ENCODE results near the gene MLN.

MLN gene

DNA sequence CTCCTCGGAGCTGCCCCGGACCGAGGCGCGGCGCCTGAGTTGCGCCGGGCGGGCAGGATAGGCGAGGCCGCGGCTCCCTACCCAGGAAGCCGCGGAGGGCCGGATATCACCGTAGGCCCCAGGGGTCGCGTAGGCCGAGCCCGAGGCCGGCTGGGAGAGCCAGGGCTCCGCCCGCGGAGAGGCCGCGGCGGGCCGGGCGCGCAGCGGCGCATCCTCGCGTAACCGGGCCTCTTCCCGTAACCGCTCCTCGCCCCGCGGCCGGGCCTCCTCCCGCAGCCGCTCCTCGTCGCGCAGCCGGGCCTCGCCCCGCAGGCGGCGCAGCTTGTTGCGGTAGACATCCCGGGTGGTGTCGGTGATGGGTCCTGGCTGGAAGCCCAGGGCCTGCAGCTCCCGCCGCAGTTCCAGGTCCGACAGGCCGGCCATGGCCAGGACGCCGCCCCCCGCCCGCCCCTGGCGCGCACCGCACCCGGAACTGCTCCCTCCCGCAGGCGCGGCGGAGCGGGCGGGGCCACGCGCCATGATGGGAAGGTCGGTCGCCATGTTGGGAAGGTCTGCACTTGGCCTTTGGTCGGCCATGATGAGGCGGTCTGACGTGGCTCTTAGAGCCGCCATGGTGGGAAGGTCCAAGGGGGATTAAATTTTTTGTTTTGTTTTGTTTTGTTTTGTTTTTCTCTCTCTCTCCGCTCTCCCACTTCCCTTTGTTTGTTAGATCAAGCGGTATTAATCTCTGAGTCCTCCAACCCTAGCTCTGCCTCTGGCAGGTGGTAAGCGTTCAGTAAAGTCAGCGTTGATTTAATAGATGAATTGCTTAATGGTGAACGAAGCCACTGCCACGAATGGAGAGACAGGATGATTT is 14.9 kb downstream of the MLN start, which contains the start of gene LEMD2:
Gene LEMD2 (minus strand): TSS at position 437 of the 856 bp plus-strand sequence. CDS start 14 bp downstream, at position 423.
- DNase-seq = peak; percentile 97

DNA sequence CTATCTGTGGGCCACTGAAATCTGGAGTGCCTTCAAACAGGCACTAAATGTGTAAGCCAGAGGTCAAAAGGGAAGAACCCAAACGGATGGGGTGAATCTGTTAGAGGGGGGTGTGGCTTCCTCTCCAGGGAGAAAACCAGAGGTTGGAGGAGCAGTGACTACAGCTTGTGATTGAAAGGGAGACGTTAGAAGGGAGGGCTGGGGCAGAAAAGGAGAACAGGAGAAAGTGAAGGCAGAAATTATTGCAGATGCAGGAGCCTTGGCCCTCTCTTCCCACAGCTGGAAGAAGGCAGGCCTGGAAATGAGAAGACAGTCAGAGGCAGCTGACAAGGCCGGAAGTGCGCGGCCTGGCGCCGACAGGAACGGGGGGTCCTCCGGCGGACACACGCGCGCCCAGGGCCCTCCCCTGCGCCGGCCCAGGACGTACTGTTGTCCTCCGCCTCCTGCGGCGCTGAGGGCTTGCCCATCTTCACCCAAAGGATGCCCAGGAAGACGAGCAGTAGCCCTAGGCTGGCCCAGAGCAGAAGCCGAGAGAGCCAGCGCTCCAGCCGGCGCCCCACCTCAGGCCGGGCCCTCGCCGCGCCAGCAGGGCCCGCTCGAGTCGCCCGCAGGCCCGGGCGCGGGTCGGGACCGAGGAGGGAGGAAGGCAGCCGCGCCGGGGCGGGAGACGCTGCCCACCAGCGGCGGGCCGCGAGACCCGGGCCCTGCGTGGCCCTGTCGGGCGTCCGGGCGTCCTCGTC is 15.7 kb downstream of the MLN start:
- DNase-seq = peak; percentile 86

DNA sequence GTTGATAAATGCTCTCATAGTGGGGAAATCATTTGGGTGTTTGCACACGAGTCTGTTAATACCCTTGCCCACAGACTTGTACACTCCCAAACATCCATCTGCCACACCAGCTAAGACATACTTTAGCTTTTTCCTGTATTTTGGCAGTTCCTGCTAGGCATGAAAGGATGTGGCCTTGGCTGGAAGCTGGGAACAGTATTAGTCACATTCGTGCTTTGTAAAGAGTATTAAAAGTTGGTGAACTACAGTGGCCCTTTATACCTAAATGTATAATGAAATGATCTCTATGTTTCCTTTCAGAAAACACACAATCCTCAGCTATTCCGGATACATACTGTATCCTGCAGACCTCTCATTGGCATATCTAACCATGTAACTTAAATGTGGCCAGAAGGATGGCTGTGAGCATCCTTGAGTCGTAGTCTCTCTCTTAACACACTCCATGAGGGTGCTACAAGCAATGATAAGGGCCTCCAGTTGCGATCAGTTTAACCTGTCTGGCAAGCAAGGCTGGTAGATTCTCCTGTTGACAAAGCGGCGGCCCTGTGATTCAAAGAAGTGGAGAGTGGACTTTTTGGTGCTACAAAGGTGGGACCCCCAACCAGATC is 16.4 kb downstream of the MLN start:
- DNase-seq = no peak

- no peak for DNase-seq
Measured at GRCh38 chr6:33786736-33787135, 17.1 kb downstream of the MLN start.

- DNase-seq = no peak
Measured at GRCh38 chr6:33785778-33786177, 18.0 kb downstream of the MLN start.

GRCh38 chr6:33784787-33785186 is 19.0 kb downstream of the MLN start:
- no peak for DNase-seq

- no peak for DNase-seq
Measured at GRCh38 chr6:33783781-33784520, 19.9 kb downstream of the MLN start.

GRCh38 chr6:33782561-33782960 is 21.2 kb downstream of the MLN start:
- DNase-seq = no peak

GRCh38 chr6:33781131-33781975 is 22.4 kb downstream of the MLN start:
- DNase-seq = no peak

DNA sequence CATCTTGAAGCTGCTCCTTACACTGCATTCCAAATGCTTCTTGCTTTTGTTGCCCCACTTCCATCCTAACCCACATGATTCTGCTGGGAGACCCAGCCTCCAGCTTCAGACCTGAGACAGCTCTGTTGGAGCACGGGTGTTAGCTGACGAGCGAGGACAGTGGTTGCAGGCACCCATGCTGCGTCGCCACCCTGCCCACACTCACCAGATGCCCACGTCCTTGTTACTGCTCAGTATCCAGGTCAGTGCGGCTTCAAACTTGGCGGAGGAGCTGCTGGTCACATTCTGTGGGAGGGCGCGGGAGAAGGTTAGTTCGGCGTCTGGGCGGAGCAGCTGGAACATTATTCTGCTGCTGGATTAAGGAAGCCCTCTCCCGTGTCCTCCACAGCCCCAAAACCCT is 23.9 kb downstream of the MLN start:
- no peak for DNase-seq

DNA sequence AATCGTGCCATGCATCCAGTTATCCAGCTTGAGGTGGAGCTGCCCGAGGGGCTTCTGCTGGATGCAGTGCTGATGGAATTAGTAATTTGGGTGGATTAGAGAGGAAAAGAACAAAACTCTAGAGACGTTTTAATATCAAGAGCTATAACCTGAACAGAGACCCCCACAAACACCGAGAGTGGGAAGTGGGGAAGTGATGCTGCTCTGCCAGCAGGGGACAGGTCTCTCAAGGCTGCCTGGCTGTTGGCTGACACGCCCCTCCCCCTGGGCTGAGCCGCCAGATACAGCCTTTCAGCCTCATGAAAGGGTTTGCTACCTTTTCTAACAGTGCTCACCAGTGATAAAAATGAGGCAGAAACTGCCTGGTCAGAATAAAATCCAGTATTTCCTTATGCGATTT is 24.5 kb downstream of the MLN start:
- DNase-seq = no peak

- DNase-seq = no peak
Measured at GRCh38 chr6:33778444-33779121, 25.2 kb downstream of the MLN start.

DNA sequence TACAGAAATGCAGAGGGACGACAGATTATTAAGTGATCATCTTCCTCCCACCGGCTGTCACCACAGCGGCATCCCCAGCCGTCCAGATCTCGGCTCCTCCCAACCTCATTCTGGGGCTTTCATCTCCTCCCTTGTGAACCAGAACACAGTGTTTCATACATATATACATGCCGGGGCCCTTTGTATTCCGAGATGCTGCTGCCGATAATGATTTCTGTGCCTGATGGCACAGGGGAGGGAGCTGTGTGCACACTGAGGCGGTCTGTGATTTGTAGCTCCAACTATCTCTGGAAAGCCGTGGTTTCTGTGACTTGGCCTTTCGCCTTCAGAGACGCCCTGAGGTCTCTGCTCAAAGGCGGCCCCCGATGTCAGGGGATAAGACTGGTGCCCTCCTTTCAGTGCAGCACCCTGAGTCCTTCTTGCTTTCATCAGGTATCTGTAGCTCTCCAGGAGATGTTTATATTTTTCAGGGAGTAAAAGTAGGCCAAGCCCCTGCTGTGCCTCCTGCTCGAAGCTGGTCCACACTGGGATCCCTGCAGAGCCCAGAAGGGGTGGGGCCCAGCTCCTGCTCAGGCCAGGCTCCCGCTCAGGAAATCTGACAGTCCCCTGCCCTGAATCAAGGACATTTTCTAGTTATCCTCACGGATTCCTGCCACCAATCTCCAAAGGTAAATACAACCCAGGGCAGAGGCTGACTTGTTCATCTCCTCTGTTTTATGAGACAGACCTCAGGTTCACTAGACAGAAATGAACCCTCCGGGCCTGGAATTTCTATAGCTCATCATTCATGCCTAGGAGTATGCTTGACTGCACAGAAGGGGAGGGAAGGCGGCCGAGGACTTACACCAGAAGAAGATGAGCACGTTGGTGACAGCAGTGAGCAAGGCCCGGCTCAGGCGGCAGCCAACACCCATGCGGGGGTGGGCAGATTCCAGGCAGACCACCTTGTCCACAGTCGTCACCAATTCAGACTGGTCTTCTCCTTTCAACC is 26.1 kb downstream of the MLN start:
- no peak for DNase-seq

- DNase-seq = no peak
Measured at GRCh38 chr6:33776764-33777163, 27.0 kb downstream of the MLN start.

DNA sequence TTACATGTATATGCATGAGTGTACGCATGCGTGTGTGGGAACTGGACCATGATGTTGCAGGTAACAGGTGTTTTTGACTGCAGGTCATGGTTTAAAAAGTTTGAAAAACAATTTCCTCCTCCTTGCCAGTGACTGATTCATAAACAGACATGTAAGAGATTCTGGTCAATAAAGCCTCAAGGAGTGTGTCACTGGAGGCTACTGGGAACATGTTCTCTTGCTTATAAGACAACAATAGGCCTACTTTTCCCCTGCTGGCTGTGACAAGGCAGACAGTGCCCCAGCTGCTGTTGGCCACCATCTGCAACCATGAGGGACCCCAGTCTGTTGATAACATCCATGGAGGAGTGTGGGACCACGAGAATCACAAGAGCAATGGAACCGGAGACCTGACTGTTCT is 27.6 kb downstream of the MLN start:
- no peak for DNase-seq

- DNase-seq = no peak
Measured at GRCh38 chr6:33774774-33775173, 29.0 kb downstream of the MLN start.

DNA sequence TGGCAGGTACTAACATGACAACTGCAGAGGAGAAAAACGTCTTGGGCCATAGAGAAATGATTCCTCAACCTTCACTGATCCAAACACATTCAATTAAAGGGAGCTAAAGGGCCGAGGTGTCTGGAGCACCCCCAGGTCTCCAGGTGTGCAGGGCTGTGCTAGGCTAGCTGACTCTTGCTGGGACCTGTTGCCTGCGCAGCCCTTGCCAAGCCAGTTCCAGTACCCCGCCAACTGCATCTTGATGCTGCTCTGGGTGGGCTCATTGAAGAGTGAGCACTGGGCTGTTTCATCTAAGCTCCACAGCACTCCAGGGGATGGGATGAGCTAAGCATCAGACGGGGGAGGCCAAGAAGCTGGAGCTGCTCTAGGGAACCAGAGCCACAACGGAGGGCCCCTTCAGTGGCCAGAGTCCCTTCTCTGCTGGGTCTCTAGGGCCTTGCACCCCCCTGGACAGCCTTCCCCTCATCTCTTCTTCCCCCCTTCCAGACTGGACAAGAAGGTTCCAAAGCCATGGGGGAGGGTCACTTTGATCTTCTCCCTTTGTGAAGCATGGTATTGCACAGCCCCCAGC is 30.8 kb downstream of the MLN start:
- DNase-seq = no peak

- no peak for DNase-seq
Measured at GRCh38 chr6:33772082-33772830, 31.5 kb downstream of the MLN start.
